Left ventricle myocardium inferior (tissue), 1 donor: ENCODE data around the gene CENPV. TPM values are rescaled to one million over a fixed set of nuclear protein-coding genes. Genes with fewer than 3 reads are reported as not detected.

ENCODE experiments used
- DNase-seq: peaks from one replicate; pipeline ENCODE4 v3.0.0-alpha.2; 2020
- H3K27ac ChIP-seq: fragments of 200-600 bp; replicated peaks from 2 replicates; pipeline ENCODE4 v1.8.0; 2021
- H3K27me3 ChIP-seq: fragments of 200-600 bp; 2 replicates; pipeline ENCODE4 v1.8.0; 2021; ENCODE audit warnings: low read depth
- H3K36me3 ChIP-seq: fragments of 200-600 bp; 2 replicates; pipeline ENCODE4 v1.8.0; 2021
- H3K4me1 ChIP-seq: fragments of 200-600 bp; 2 replicates; pipeline ENCODE4 v1.8.0; 2021
- H3K4me3 ChIP-seq: fragments of 200-600 bp; 2 replicates; pipeline ENCODE4 v1.8.0; 2021; ENCODE audit warnings: mild to moderate bottlenecking, moderate library complexity
- H3K9me3 ChIP-seq: fragments of 200-600 bp; replicated peaks from 2 replicates; pipeline ENCODE4 v1.8.0; 2021
- intact Hi-C: fragments of 100-400 bp; cut with micrococcal nuclease; formaldehyde crosslinking; loops from one replicate; pipeline ENCODE4 v1.11.0; 2022
- total RNA-seq: library from RNA; stranded (reverse); fragmentation: NEBNext Ultra II Directional; extraction: Animal tissue kit (Norgen Biotek cat#: 25700); gene quantifications from one replicate; pipeline ENCODE4 v1.2.1, GENCODE V29; 2021
- TF ChIP-seq, protein P1 (sequence below): fragments of 200-600 bp; IDR thresholded peaks from 2 replicates; pipeline ENCODE4 v1.8.0; 2021; ENCODE audit warnings: antibody characterized with exemption, mild to moderate bottlenecking, borderline replicate concordance
- donor health status: DM: no; HTN: yes; CAD: no; lungs with severe emphysema.

Gene CENPV
- total RNA-seq, 1 donor from 2014 or later = 8.4 TPM

DNA sequence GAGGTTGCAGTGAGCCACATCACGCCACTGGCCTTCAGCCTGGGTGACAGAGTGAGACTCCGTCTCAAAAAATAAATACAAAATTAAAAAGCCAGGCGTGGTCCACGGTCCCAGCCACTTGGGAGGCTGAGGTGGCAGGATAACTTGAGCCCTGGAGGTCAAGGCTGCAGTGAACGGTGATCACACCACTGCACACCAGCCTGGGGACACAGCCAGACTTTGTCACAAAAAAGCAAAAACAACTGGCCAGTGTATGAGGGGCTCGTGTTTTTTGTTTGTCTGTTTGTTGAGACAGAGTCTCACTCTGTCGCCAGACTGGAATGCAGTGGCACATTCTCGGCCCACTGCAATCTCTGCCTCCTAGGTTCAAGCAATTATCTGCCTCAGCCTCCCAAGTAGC is 26.4 kb upstream of the CENPV start:
- DNase-seq = no peak
- no peaks in the 10 kb centered on the region for H3K27me3 ChIP-seq
- peaks cover 44% of the 10 kb centered on the region for H3K4me1 ChIP-seq
- no peaks in the 10 kb centered on the region for H3K9me3 ChIP-seq
- no peak overlapping the region for H3K27ac ChIP-seq
- TF ChIP-seq, protein P1, sequence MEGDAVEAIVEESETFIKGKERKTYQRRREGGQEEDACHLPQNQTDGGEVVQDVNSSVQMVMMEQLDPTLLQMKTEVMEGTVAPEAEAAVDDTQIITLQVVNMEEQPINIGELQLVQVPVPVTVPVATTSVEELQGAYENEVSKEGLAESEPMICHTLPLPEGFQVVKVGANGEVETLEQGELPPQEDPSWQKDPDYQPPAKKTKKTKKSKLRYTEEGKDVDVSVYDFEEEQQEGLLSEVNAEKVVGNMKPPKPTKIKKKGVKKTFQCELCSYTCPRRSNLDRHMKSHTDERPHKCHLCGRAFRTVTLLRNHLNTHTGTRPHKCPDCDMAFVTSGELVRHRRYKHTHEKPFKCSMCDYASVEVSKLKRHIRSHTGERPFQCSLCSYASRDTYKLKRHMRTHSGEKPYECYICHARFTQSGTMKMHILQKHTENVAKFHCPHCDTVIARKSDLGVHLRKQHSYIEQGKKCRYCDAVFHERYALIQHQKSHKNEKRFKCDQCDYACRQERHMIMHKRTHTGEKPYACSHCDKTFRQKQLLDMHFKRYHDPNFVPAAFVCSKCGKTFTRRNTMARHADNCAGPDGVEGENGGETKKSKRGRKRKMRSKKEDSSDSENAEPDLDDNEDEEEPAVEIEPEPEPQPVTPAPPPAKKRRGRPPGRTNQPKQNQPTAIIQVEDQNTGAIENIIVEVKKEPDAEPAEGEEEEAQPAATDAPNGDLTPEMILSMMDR = no peak
- H3K4me3 ChIP-seq = no peak overlapping the region
- intact Hi-C loops = loop anchor here (10.0 kb wide), 2 partner anchors 65 to 145 kb away; no protein-coding TSS in a partner anchor
- peaks cover 21% of the 10 kb centered on the region for H3K36me3 ChIP-seq

DNA sequence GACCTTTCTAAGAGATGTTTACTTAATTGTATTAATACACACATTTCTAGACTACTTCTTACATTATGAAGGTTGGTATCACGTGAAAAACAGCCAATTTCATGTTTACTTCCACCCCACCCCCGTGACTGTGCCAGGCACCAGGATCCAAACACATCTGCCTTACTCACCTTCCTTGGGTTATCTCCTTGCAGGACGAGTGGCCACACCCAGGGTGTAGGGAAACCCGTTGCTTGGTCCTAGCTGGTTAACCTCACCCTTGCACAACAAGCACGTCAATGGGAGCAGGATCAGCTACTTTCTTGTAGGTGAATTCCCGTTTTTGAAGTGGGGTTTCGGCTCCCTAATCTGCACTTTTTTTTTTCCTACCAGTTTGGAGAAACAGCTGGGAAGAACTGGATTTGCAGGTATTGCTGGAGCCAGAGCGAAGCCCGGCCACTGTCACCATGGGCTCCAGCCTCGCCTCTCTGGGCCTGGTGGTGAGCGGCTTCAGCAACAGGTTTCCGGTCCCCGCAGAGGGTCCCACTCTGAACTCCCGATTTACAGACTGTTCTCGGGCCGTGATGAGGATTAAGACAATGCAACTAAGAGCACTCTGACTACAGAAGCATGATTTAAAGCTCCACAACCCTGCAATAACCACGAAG is 25.5 kb upstream of the CENPV start:
- DNase-seq = no peak
- Histone ChIP-seq H3K27ac (no peak overlapping the region), H3K9me3 (no peaks in the 10 kb centered on the region), H3K4me1 (peaks cover 44% of the 10 kb centered on the region), H3K27me3 (no peaks in the 10 kb centered on the region), H3K4me3 (no peak overlapping the region), H3K36me3 (peaks cover 21% of the 10 kb centered on the region)
- TF ChIP-seq, protein P1 = no peak
- intact Hi-C loops = no loop called here

DNA sequence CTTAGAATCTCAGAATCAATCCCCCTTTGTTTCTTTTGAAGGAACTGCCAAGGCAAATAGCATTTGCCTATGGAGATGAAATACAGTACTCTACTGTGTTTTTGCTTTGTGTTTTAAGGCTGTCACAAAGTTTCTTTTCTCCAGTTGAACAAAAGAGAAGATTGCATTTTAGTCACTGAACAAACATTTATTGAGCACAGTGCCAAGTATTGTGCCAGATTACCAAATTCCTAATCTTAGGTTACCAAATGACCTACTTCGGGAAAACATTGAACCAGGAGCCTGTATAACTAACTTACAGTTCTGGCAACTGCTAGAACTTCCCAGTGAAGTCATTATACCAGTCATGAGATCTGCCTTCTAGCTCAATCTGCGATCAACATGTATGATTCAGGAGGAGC is 24.7 kb upstream of the CENPV start:
- H3K9me3 ChIP-seq = no peaks in the 10 kb centered on the region
- no peaks in the 10 kb centered on the region for H3K27me3 ChIP-seq
- no peak overlapping the region for H3K4me3 ChIP-seq
- peaks cover 12% of the 10 kb centered on the region for H3K36me3 ChIP-seq
- no peak overlapping the region for H3K27ac ChIP-seq
- TF ChIP-seq, protein P1 = no peak
- no peak for DNase-seq
- H3K4me1 ChIP-seq = peaks cover 37% of the 10 kb centered on the region
- intact Hi-C loops = no loop called here

DNA sequence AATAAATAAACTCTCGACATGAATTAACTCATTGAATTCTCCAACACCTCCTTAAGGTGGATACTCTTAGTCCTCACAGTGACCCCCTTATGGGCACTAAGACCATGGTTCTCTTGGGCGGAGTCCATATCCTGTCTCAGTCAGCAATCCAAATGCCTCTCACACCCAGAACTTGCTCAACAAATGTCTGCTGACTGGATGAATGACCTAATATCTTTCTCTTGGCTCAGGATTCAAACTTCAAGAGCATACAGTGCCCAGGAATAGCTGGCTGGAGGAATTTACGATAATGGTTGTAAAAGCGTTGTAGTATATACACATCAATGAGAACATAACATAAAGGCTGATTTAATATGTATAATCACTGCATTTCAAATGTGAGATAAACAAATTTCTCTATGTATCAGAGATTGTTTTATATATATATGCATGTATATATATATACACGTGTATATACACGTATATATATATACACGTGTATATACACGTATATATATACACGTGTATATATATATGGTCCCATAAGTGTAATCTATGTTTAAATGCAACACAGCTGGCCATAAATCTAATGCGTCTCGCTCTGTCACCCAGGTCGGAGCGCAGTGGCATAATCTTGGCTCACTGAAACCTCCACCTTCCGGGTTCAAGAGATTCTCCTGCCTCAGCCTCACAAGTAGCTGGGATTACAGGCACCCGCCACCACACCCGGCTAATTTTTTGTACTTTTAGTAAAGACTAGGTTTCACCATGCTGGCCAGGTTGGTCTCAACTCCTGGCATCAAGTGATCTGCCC is 21.1 kb upstream of the CENPV start:
- DNase-seq = no peak
- H3K27ac ChIP-seq = peak overlapping the region; percentile 41
- TF ChIP-seq, protein P1 = no peak

DNA sequence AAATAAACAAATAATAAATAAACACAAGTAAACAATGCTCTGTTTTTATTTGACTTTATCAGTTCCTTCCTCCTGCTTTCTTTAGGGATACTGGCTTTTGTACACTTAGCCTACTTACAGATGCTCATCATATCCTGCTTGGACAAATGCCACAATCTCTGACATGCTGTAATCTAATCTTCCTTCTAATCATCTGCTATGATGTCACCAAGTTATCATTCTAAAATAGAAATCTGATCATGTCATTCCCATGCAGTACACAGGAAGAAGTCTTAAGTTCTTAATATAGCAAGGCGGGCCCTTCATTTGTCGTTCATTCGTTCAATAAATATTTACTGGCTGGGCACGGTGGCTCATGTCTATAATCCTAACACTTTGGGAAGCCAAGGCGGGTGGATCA is 18.5 kb upstream of the CENPV start:
- no peak for DNase-seq
- peak overlapping the region; percentile 55 for H3K27ac ChIP-seq
- H3K27me3 ChIP-seq = no peaks in the 10 kb centered on the region
- H3K4me1 ChIP-seq = peaks cover 18% of the 10 kb centered on the region
- intact Hi-C loops = no loop called here
- H3K4me3 ChIP-seq = no peak overlapping the region
- H3K36me3 ChIP-seq = no peaks in the 10 kb centered on the region
- H3K9me3 ChIP-seq = no peaks in the 10 kb centered on the region
- TF ChIP-seq, protein P1 = no peak

More for the DNA sequence above, 21.1 kb upstream of the CENPV start:
- peaks cover 18% of the 10 kb centered on the region for H3K4me1 ChIP-seq
- no peaks in the 10 kb centered on the region for H3K9me3 ChIP-seq
- H3K27me3 ChIP-seq = no peaks in the 10 kb centered on the region
- intact Hi-C loops = no loop called here
- H3K4me3 ChIP-seq = no peak overlapping the region
- no peaks in the 10 kb centered on the region for H3K36me3 ChIP-seq
